Stimulated activated naive CD8-positive, alpha-beta T cell treated with anti-CD3 and anti-CD28 coated beads, Interleukin-15, amount 100 ng/mL, for 72 hours (primary cell): ENCODE results near the gene TMPRSS15.

Experiments used
- ATAC-seq: fragments of 150-1000 bp; cut with Tn5 transposase; 2 replicates; pipeline ENCODE4 v1.10.0; 2021; ENCODE audit warnings: mild to moderate bottlenecking, moderate library complexity
- DNase-seq, 2 donors: peaks; one replicate each; pipeline ENCODE4 v3.0.0; 2021 to 2022
- H3K27ac Mint-ChIP-seq, 2 donors: one replicate each; pipeline ENCODE4 v1.8.0; 2022; ENCODE audit warnings: mild to moderate bottlenecking in 2 of 2, mixed read lengths in 2 of 2, moderate library complexity in 2 of 2
- H3K27me3 Mint-ChIP-seq: one replicate; pipeline ENCODE4 v1.8.0; 2022; ENCODE audit warnings: mixed read lengths
- H3K4me1 Mint-ChIP-seq: one replicate; pipeline ENCODE4 v1.8.0; 2022; ENCODE audit warnings: mild to moderate bottlenecking, mixed read lengths
- H3K4me3 Mint-ChIP-seq, 2 donors: one replicate each; pipeline ENCODE4 v1.8.0; 2022; ENCODE audit warnings: mild to moderate bottlenecking in 2 of 2, mixed read lengths in 2 of 2, moderate library complexity in 1 of 2
- H3K9me3 Mint-ChIP-seq, 2 donors: one replicate each; pipeline ENCODE4 v1.8.0; 2022; ENCODE audit warnings: mixed read lengths in 2 of 2

Gene TMPRSS15

GRCh38 chr21:18373606-18374005 lies 30.0 kb downstream of the TMPRSS15 start:
- Mint-ChIP-seq H3K4me3 (no peak overlapping the region), H3K27me3 (no peaks in the 10 kb centered on the region), H3K27ac (peak overlapping the region in 1 of 2 donors; percentile 72), H3K9me3 (no peaks in the 10 kb centered on the region), H3K4me1 (no peaks in the 10 kb centered on the region)
- ATAC-seq (no peak), DNase-seq (no peak)

DNA sequence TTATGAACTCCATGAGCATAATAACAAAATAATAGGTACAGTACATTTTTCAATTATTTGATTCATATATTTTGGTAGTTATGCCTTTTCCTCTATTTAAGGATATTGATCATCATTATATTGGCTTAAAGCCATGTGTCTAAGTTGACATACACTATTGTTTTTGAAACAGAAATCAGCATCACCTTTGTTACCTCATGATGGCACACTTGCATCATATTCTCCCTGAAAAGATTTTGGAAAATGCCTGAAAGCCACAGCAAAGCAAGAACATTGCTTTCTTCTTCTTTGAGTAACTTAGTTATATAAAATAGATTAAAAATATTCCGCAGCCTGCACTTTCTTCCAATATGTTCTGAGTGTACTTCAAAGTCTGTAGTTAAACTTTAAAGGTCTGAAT lies 33.3 kb downstream of the TMPRSS15 start:
- H3K4me1 Mint-ChIP-seq = no peaks in the 10 kb centered on the region
- no peaks in the 10 kb centered on the region for H3K27me3 Mint-ChIP-seq
- H3K9me3 Mint-ChIP-seq = no peaks in the 10 kb centered on the region
- H3K27ac Mint-ChIP-seq = no peak overlapping the region
- DNase-seq (no peak), ATAC-seq (no peak)
- H3K4me3 Mint-ChIP-seq = no peak overlapping the region

GRCh38 chr21:18369115-18369514 lies 34.5 kb downstream of the TMPRSS15 start:
- DNase-seq = no peak
- Mint-ChIP-seq H3K4me1 (no peaks in the 10 kb centered on the region), H3K9me3 (no peaks in the 10 kb centered on the region), H3K4me3 (no peak overlapping the region), H3K27ac (peak overlapping the region in 1 of 2 donors; percentile 48), H3K27me3 (no peaks in the 10 kb centered on the region)
- ATAC-seq = no peak

- H3K27ac Mint-ChIP-seq = no peak overlapping the region
Measured at GRCh38 chr21:18368205-18368604, 35.4 kb downstream of the TMPRSS15 start.

DNA sequence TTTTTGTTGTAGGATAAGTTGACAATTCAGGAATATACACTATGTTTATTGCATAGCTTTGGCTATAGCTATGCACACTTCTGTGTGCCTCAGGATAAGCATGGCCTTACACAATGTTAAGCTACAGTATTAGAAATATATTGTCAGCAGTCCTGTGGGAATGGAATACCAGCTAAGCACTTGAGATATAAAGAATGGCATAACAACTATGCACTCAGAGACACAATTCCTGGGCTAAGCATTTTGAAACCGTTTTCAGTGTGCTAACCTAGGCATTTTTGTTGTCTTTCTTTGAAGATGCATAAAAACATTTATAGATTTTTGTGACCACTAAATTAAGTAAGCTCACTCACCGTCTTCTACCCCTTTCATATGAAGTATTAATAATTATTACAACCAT lies 46.8 kb downstream of the TMPRSS15 start:
- no peak overlapping the region for H3K27ac Mint-ChIP-seq
- H3K4me3 Mint-ChIP-seq = no peak overlapping the region
- DNase-seq = no peak
- no peaks in the 10 kb centered on the region for H3K4me1 Mint-ChIP-seq
- ATAC-seq = no peak
- H3K9me3 Mint-ChIP-seq = peaks cover 0 to 4% of the 10 kb centered on the region in 2 donors
- H3K27me3 Mint-ChIP-seq = no peaks in the 10 kb centered on the region

More at GRCh38 chr21:18368205-18368604, 35.4 kb downstream of the TMPRSS15 start:
- DNase-seq = no peak
- Mint-ChIP-seq H3K4me1 (no peaks in the 10 kb centered on the region), H3K9me3 (no peaks in the 10 kb centered on the region), H3K27me3 (no peaks in the 10 kb centered on the region), H3K4me3 (no peak overlapping the region)
- ATAC-seq = no peak

GRCh38 chr21:18354947-18355346 lies 48.6 kb downstream of the TMPRSS15 start:
- H3K4me3 Mint-ChIP-seq = no peak overlapping the region

DNA sequence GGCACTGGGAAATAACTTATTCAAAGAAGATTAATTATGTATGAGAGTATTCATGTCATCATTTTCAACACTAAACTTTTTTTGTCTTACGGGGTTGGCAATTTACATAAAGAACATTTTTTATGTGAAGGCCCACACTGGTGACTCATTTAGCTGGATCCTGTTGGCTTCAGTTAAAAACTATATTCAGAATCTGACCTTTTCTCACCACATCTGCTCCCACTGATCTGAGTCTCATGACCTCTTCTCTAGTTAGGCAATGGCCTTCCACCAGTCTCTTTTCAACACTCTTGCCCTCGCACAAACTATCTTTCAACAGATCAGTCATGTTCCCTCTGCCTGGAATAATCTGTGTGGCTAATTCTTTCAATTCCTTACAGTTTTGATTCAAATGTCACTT lies 53.4 kb downstream of the TMPRSS15 start:
- Mint-ChIP-seq H3K4me1 (no peaks in the 10 kb centered on the region), H3K27me3 (no peaks in the 10 kb centered on the region), H3K27ac (no peak overlapping the region), H3K4me3 (no peak overlapping the region), H3K9me3 (no peaks in the 10 kb centered on the region)
- DNase-seq (no peak), ATAC-seq (no peak)

More at GRCh38 chr21:18354947-18355346, 48.6 kb downstream of the TMPRSS15 start:
- ATAC-seq (no peak), DNase-seq (no peak)
- H3K4me1 Mint-ChIP-seq = no peaks in the 10 kb centered on the region
- H3K9me3 Mint-ChIP-seq = no peaks in the 10 kb centered on the region
- H3K27me3 Mint-ChIP-seq = no peaks in the 10 kb centered on the region
- no peak overlapping the region for H3K27ac Mint-ChIP-seq

- no peaks in the 10 kb centered on the region for H3K4me1 Mint-ChIP-seq
- no peak for ATAC-seq
- no peak for DNase-seq
- H3K9me3 Mint-ChIP-seq = no peaks in the 10 kb centered on the region
- no peaks in the 10 kb centered on the region for H3K27me3 Mint-ChIP-seq
- H3K4me3 Mint-ChIP-seq = no peak overlapping the region
- no peak overlapping the region for H3K27ac Mint-ChIP-seq
Measured at GRCh38 chr21:18349468-18349867, 54.1 kb downstream of the TMPRSS15 start.

- Mint-ChIP-seq H3K27ac (no peak overlapping the region), H3K4me3 (no peak overlapping the region), H3K9me3 (peaks cover 0 to 8% of the 10 kb centered on the region in 2 donors), H3K27me3 (no peaks in the 10 kb centered on the region), H3K4me1 (no peaks in the 10 kb centered on the region)
- DNase-seq (no peak), ATAC-seq (no peak)
Measured at GRCh38 chr21:18340387-18340942, 63.1 kb downstream of the TMPRSS15 start.

DNA sequence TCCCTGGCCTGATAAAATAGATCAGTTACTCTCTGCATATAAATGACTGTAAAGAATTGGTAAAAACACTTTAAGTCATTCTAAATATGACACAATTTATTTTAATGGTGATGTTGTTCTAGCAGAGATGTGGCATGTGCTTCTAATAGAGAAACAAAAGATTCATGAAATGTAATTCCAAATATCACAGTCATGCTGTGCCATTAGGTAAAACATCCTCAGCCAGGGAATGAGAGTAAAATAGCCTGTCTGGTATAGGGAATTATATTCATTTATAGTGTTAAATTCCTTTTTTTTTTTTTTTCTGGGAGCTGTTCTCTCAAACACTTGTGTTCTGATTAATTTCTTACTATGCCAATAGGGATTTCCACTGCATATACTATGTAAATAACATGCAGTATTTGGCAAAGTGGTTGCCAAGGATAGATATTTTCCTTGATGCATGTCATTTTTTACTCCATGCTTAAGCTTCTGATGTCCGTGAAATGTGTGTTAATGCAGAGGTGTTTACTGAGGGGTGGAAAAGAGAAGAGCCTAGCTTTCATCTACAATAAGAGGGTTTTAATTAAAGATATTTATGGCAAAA lies 67.8 kb downstream of the TMPRSS15 start:
- Mint-ChIP-seq H3K4me3 (no peak overlapping the region), H3K27ac (no peak overlapping the region), H3K27me3 (no peaks in the 10 kb centered on the region), H3K9me3 (peaks cover 0 to 5% of the 10 kb centered on the region in 2 donors), H3K4me1 (no peaks in the 10 kb centered on the region)
- ATAC-seq (no peak), DNase-seq (no peak)

DNA sequence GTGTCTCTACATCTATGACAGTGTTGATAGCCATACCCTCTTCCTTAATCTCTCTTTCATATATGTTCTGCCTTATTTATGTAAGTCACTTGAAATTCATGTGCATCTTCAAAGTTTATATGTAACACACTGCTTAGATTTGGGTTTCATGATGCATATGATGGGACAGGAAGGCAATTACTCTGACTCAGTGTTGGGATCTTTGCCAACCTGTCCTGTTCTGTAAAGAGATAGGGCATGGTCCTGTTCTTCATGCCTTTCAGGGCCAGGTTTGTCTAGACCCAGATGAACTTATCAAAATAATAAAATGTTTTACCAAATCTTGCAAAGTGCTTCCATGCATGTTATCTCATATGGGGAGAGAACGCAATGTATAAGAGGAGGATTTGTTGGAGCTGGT lies 69.5 kb downstream of the TMPRSS15 start:
- Mint-ChIP-seq H3K4me3 (no peak overlapping the region), H3K9me3 (peaks cover 0 to 5% of the 10 kb centered on the region in 2 donors), H3K27me3 (no peaks in the 10 kb centered on the region), H3K4me1 (no peaks in the 10 kb centered on the region), H3K27ac (no peak overlapping the region)
- DNase-seq = no peak
- no peak for ATAC-seq

GRCh38 chr21:18318156-18318555 lies 85.4 kb downstream of the TMPRSS15 start:
- no peak overlapping the region for H3K27ac Mint-ChIP-seq
- H3K9me3 Mint-ChIP-seq = peaks cover 3 to 4% of the 10 kb centered on the region in 2 donors
- no peaks in the 10 kb centered on the region for H3K27me3 Mint-ChIP-seq
- no peaks in the 10 kb centered on the region for H3K4me1 Mint-ChIP-seq
- DNase-seq (no peak), ATAC-seq (no peak)
- no peak overlapping the region for H3K4me3 Mint-ChIP-seq

DNA sequence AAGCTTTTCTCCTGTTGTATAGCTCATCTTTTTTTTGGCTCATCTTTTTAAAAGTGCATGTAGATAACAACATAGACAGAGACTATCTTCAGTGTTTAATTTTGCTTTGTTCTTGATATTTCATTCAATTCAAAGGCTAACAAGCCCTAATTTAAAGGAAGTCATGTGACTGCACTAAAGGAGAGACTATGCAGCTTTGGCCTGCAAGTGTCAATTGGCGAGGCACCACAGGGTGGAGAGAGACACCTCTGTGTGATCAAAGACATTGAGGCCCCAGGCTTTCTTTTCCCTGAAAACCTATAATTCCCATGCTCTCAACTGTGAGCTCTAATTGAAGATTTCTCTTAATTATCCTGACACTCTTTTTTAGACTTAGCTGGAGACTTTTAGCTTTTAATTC lies 105.4 kb downstream of the TMPRSS15 start:
- Mint-ChIP-seq H3K4me1 (no peaks in the 10 kb centered on the region), H3K27me3 (no peaks in the 10 kb centered on the region), H3K9me3 (no peaks in the 10 kb centered on the region), H3K27ac (no peak overlapping the region), H3K4me3 (no peak overlapping the region)
- ATAC-seq (no peak), DNase-seq (no peak)

- Mint-ChIP-seq H3K27me3 (no peaks in the 10 kb centered on the region), H3K9me3 (no peaks in the 10 kb centered on the region), H3K4me3 (no peak overlapping the region), H3K27ac (no peak overlapping the region), H3K4me1 (no peaks in the 10 kb centered on the region)
- no peak for DNase-seq
- no peak for ATAC-seq
Measured at GRCh38 chr21:18294100-18294499, 109.5 kb downstream of the TMPRSS15 start.

- no peak overlapping the region for H3K27ac Mint-ChIP-seq
- no peaks in the 10 kb centered on the region for H3K9me3 Mint-ChIP-seq
- no peaks in the 10 kb centered on the region for H3K4me1 Mint-ChIP-seq
- no peak overlapping the region for H3K4me3 Mint-ChIP-seq
- no peaks in the 10 kb centered on the region for H3K27me3 Mint-ChIP-seq
- DNase-seq (no peak), ATAC-seq (no peak)
Measured at GRCh38 chr21:18289876-18290275, 113.7 kb downstream of the TMPRSS15 start.

GRCh38 chr21:18285379-18285778 lies 118.2 kb downstream of the TMPRSS15 start:
- no peak for ATAC-seq
- no peaks in the 10 kb centered on the region for H3K4me1 Mint-ChIP-seq
- no peak for DNase-seq
- H3K4me3 Mint-ChIP-seq = no peak overlapping the region
- no peaks in the 10 kb centered on the region for H3K27me3 Mint-ChIP-seq
- no peak overlapping the region for H3K27ac Mint-ChIP-seq
- no peaks in the 10 kb centered on the region for H3K9me3 Mint-ChIP-seq

DNA sequence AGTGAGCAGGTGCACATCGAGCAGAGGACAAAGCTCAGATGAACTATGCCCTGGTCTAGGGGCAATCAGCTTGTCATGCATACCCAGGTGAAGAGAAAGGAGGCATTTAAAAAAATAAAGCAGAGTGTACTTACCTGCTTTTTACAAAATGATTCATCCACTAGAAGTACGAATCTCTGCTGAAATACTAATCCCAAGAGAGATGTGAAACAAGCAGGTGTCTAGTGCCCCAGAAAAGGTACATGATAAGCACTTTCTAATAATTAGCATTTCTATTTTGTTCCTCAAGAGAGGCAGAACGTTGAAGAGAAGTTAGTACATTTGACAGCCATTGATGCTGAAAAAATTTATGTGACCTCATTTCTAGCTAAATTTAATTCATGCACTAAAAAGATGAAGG lies 127.8 kb downstream of the TMPRSS15 start:
- Mint-ChIP-seq H3K9me3 (no peaks in the 10 kb centered on the region), H3K27me3 (no peaks in the 10 kb centered on the region), H3K4me3 (no peak overlapping the region), H3K27ac (no peak overlapping the region), H3K4me1 (no peaks in the 10 kb centered on the region)
- ATAC-seq (no peak), DNase-seq (no peak)
